ENCODE data around the gene AKAP6.

DNA sequence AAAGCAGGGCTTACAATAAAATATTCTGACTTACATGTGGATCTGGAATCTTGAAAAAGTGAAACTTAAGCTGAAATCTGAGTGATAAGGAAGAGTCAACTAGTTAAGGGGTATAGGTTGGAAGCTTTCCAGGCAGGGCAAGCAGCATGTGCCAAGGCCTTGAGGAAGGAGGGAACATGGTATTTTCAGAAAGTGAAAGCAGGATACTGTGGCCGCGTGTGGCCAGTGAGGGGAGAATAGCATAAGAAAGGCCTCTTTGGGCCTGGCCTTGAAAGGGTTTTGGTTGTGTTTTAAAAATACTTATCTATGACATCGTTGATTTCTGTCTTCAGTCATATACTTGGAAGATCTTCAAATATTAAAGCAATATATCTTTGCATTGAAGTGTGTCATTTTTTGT is 213.4 kb downstream of the AKAP6 start:
- TF ChIP-seq POLR2A (IDR thresholded peaks at IDR 0.05; ENCODE audit: low read depth, low read length) (no peak), TAF1 (IDR thresholded peaks at IDR 0.05; ENCODE audit: borderline replicate concordance, low read depth, low read length) (no peak), POLR2AphosphoS5 (IDR thresholded peaks at IDR 0.05; ENCODE audit: low read depth, low read length) (no peak)
